ENCODE measurements around the gene PKLR.

Gene PKLR

DNA sequence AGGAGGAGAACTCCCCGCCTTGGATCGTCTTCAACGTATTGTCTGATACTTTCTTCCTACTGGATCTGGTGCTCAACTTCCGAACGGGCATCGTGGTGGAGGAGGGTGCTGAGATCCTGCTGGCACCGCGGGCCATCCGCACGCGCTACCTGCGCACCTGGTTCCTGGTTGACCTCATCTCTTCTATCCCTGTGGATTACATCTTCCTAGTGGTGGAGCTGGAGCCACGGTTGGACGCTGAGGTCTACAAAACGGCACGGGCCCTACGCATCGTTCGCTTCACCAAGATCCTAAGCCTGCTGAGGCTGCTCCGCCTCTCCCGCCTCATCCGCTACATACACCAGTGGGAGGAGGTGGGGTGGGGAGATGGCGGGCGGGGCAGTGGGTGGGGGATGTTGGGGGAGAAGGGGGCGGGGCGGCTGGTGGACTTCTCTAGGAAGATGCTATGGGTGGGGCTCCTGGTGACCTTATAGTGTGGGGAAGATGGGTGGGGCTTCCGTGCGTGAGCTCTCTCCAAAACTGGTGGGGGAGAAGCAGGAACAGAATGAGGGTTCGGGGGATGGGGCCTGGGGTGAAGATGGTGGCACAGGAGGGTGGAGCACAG lies 18.6 kb downstream of the PKLR start:
- no peak for DNase-seq

GRCh38 chr1:155279268-155279667 lies 22.0 kb downstream of the PKLR start:
- peak in 1 of 3 experiments; percentile 24 for DNase-seq

DNA sequence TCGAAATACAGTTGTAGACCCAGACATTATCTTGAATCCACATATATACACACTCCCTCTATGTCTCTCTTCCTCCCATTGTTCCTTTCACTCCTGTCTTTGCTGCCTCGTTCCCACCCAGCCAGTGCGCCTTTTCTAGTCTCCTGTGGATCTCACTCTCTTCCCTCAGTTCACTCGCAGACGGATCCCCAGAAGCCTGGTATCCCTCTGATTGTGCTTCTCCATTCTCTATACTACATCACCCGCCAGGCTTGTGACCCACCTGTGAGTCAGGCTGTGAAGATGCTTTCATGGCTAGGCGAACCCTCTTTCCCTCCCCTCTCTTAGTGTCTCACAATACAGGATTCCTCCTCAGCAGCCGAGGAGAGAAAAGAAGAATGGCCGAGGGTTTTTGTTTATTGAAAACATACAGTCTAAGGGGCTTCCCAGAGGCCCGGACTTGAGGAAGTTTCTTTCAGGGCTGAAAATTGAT lies 22.5 kb downstream of the PKLR start:
- DNase-seq: peak in 1 of 3 experiments; percentile 52

DNA sequence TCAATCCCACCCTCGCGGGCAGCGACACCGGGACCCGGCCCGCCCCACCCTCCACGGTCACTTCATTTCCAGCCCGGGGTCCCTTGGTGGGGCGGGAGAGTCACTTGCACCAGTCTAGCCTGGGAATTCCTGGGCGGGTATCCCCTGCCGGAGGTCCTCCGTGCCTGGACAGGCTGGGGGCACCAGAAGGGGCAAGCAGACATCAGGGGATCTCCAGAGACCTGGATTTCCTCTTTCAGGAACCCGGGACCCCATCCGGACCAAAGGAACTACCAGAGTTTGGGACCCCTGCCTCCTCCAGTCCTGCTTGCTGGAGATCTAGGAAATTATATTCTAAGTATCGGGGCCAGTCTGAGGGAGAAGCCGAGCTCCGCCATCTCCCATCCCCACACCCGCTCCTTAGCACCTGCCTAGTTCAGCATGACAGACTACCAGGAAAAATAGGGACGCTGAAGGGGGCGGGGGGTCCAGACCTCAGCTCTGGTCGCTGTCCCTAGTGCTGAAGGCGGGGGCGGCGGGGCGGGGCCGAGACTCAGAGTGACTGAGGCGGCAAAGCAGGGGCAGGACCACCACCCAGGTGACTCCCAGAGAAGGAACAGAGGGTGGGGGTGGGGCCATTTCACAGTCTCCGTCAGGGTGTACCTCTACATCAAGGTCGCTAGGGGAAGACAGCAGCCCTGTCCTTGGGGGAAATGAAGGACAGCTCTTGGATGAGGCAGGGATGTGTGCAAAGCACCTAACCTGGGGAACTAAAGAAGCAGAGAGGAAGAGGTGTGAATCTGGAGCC lies 23.1 kb downstream of the PKLR start:
- peak; percentile 82 to 90 (median 83) for DNase-seq

DNA sequence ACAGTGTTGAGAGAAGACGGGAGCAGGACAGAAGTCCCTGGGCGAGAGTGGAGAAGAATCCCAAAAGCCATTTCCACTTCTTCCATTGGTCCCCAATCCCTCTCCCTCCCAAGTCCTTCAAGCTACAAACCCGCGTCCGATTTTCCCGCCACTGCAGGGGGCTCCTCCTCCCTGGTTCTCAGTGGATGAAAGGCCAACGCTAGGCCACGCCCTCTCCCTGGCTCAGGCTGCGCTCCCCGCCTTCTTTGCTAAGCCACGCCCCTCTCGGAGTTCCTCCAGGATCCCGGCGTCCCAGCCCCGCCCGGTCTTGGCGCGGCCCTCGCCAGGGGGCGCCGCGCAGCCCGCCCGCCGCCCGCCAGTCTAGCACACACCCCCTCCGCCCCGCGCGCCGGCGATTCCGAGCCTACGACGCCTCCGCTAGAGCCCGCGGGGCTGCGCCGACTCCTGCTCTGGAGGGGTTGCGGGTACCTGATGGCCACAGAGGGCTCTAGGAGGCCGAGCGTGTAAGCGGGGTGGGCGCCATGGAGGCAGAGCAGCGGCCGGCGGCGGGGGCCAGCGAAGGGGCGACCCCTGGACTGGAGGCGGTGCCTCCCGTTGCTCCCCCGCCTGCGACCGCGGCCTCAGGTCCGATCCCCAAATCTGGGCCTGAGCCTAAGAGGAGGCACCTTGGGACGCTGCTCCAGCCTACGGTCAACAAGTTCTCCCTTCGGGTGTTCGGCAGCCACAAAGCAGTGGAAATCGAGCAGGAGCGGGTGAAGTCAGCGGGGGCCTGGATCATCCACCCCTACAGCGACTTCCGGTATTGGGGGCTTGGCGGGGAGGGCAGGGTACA lies 24.0 kb downstream of the PKLR start, which contains the start of gene HCN3:
HCN3 (plus strand) TSS at position 394 of the 832 bp plus-strand sequence; CDS start at position 522, 128 bp downstream.
- DNase-seq: peak; percentile 98 to 100 (median 99)

DNA sequence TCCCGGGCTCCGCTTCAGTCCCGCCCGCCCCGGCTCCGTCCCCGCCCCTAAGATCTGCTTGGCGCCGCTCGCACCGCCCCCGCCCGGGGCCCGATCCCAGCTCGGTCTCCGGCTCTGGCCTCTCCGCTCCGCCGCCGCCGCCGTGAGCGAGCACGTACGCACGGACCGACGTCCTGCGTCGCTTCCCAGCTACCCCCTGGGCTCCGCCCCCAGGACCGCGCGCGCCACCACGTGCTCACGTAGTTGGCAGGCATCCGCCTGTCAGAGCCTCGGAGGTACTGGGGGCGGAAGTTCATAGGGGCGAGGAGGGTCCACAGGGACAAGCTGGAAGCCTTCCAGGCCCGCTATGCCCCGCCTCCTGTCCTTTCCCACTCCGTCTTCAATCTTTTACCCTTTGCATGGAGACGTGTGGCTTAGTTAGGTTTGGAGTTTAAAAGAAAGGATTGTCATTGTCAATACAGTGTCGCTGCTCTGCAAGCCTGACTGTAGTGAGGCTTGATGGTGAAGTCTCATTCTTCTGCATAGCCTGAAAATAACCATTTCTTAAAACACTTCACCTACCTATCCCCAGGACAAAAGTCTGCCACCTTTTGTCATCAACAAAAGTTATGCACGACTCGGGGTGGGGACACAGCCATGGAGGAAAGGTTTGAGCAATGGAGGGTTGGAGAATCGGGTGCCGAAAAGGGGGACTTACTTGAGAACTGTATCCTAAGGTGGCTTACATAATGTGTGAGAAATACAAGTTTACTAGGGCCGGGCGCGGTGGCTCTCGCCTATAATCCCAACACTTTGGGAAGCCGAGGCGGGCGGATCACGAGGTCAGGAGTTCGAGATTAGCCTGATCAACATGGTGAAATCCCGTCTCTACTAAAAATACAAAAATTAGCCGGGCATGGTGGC lies 27.6 kb downstream of the PKLR start, which contains the start of gene CLK2:
CLK2 (minus strand) TSS at position 162 of the 903 bp plus-strand sequence. CDS start 2,527 bp downstream, outside the sequence.
- peak; percentile 94 to 100 (median 97) for DNase-seq

GRCh38 chr1:155272466-155273342 lies 28.5 kb downstream of the PKLR start:
- DNase-seq: peak in 2 of 3 experiments; percentile 67 to 87

- DNase-seq: no peak
Observed at GRCh38 chr1:155269381-155269780, 31.9 kb downstream of the PKLR start.

DNA sequence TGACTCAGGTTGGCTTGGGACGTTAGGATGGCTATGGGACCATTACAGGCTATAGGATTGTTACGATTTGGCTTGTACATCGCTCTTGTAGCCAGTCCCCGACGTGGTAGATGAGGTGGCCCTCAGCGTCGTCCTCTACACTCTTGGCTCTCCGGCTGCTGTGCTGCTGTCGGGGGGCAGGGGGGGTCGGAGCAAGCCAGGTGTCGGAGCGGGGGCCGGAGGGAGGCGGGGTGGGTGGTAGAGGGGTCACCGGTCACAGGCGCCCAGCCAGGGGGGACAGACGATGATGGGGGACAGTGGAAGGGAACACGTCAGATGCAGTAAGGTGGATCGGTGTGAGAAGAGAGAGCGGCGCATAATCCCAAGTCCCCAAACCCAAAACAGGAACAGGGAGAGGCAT lies 32.6 kb downstream of the PKLR start:
- DNase-seq: no peak

- no peak for DNase-seq
Observed at GRCh38 chr1:155267373-155267772, 33.9 kb downstream of the PKLR start.

- no peak for DNase-seq
Observed at GRCh38 chr1:155266553-155266952, 34.7 kb downstream of the PKLR start.

GRCh38 chr1:155263067-155263466 lies 38.2 kb downstream of the PKLR start:
- DNase-seq: no peak

DNA sequence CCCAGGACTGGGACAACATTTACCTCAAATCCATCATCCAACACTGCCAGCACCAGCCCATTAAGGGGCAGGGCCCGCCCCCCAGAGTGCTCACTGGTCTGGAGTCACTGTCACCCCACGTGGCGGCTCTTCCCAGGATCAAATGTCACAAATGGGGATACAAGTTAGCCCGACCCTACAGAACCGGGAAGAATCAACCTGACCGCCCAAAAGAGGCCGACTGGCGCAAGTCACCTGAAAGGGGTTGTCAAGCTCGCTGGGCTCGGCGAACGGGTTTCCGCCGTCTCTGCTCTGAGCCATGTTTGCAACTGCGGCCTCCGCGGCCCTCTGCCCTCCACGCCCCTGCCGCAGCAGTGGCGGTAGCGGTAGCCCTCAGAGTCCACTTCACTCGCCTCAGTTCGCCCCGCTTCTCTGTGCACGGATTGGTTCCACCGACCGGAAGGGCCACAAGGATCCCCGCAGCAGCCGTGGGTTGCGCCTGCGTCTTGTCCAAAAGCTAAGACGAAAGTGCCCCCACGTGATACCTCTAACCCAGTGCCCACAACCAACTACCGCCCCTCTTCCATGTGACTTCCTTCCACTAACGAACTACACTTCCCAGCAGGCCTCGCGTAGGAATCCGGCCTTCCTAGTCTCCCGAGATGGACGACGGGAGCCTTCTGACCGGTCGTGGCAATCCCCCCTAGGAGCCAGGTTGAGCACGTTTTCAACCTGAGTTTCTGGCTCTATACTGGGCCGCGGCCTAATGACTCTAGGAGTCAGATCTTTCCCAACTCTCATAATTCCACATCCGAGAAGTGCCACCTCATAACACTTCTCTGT lies 39.2 kb downstream of the PKLR start, which contains the start of gene SCAMP3:
SCAMP3 (minus strand) TSS at position 509 of the 822 bp plus-strand sequence; CDS start at position 300, 209 bp downstream.
- peak; percentile 95 to 100 (median 99) for DNase-seq

DNA sequence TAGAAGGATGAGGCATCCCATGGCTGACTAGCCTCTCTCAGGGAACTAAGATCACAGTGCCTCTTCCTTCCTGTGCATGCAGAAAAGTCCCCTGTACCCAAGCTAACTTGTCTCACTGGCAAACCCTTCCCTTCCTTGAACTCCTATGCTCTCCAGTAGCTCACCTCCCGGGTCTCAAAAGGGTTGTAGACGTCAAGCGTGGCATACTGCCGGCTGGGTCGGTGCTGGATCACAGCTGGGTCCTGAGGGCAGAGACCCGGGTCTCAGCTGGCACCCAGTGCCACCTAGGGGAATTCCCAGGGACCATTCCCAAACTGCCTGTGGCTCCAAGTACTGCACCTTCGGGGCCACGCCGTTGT lies 39.8 kb downstream of the PKLR start:
- DNase-seq: no peak

GRCh38 chr1:155260276-155260675 lies 41.0 kb downstream of the PKLR start:
- no peak for DNase-seq

- no peak for DNase-seq
Observed at GRCh38 chr1:155256058-155256852, 45.0 kb downstream of the PKLR start.

- peak; percentile 83 to 90 (median 89) for DNase-seq
Observed at GRCh38 chr1:155255243-155256007, 45.8 kb downstream of the PKLR start, which contains the start of gene ENTREP3. ENTREP3 (minus strand) TSS chr1:155255483; CDS start chr1:155254877, 606 bp downstream.

GRCh38 chr1:155254714-155255242 lies 46.5 kb downstream of the PKLR start:
- peak in 2 of 3 experiments; percentile 67 to 73 for DNase-seq

All from NCI-H1417 (cell line).